HEK293 (cell line): ENCODE data around the gene GRB10.
"Not testable (repeated sequence)": the region's sequence is repeated elsewhere in the genome, so short reads cannot be mapped to it uniquely, and the experiment has no call there.

Source experiments
- CTCF ChIP-seq: fragments of 450-650 bp; formaldehyde crosslinking; IDR thresholded peaks from 2 replicates; pipeline ENCODE4 v1.5.1; 2016; ENCODE audit warnings: missing biosample characterization, missing genetic modification characterization
- HOXA7 ChIP-seq: sonication (generic); formaldehyde crosslinking; IDR thresholded peaks from 2 replicates; pipeline ENCODE4 v1.8.1; 2022; ENCODE audit warnings: missing genetic modification reagents, borderline replicate concordance
- HOXD13 ChIP-seq: sonication (generic); formaldehyde crosslinking; IDR thresholded peaks from 2 replicates; pipeline ENCODE4 v1.8.0; 2022; ENCODE audit warnings: missing genetic modification reagents, borderline replicate concordance
- WT1 ChIP-seq: fragments of 450-650 bp; formaldehyde crosslinking; IDR thresholded peaks from 2 replicates; pipeline ENCODE4 v1.5.1; 2016; ENCODE audit warnings: missing biosample characterization, missing genetic modification characterization
- ZNF184 ChIP-seq: fragments of 450-650 bp; IDR thresholded peaks from 2 replicates; pipeline ENCODE4 v1.5.1; 2018; ENCODE audit warnings: missing biosample characterization, mild to moderate bottlenecking, missing genetic modification characterization
- ZNF558 ChIP-seq: fragments of 450-650 bp; formaldehyde crosslinking; IDR thresholded peaks from 2 replicates; pipeline ENCODE4 v1.5.1; 2016; ENCODE audit warnings: missing biosample characterization, missing genetic modification characterization
- ZNF670 ChIP-seq: fragments of 450-650 bp; formaldehyde crosslinking; IDR thresholded peaks from 2 replicates; pipeline ENCODE4 v1.5.1; 2016; ENCODE audit warnings: missing biosample characterization, missing genetic modification characterization, low read depth

GRCh38 chr7:50580666-50581065 lies 202.0 kb downstream of the GRB10 start:
- TF ChIP-seq ZNF558 (tag by site-specific recombination); CTCF (tag by site-specific recombination); ZNF670 (tag by site-specific recombination); ZNF184; HOXD13 (CRISPR knock-in tag); HOXA7; WT1: not testable (repeated sequence)
